ENCODE measurements around the gene LPO.

Gene LPO

GRCh38 chr17:58253082-58253481 lies 14.7 kb downstream of the LPO start:
- Histone ChIP-seq H3K36me3 (ENCODE audit: control insufficient read depth, insufficient read depth, low read length) (no peaks in the 10 kb centered on the region), H3K4me3 (ENCODE audit: low read length) (no peak overlapping the region), H3K27me3 (ENCODE audit: control insufficient read depth, insufficient read depth, low read length) (peaks cover 25% of the 10 kb centered on the region), H3K4me1 (ENCODE audit: control insufficient read depth, insufficient read depth, low read length) (peaks cover 1% of the 10 kb centered on the region; the same call in 1 of the 2 replicates), H3K9me3 (ENCODE audit: control insufficient read depth, insufficient read depth, low read length) (peaks cover 2% of the 10 kb centered on the region; the same call in 1 of the 2 replicates), H3K27ac (ENCODE audit: low read length) (no peak overlapping the region)
- no peak for DNase-seq (ENCODE audit: low read depth, low spot score)
- WGBS (ENCODE audit: insufficient coverage, insufficient read length): 97% methylated on average over 2 of the region's 3 CpGs

- Histone ChIP-seq H3K36me3 (ENCODE audit: control insufficient read depth, insufficient read depth, low read length) (no peaks in the 10 kb centered on the region), H3K9me3 (ENCODE audit: control insufficient read depth, insufficient read depth, low read length) (peaks cover 2% of the 10 kb centered on the region; the same call in 1 of the 2 replicates), H3K27me3 (ENCODE audit: control insufficient read depth, insufficient read depth, low read length) (peaks cover 14% of the 10 kb centered on the region), H3K4me1 (ENCODE audit: control insufficient read depth, insufficient read depth, low read length) (no peaks in the 10 kb centered on the region), H3K27ac (ENCODE audit: low read length) (no peak overlapping the region), H3K4me3 (ENCODE audit: low read length) (no peak overlapping the region)
- DNase-seq (ENCODE audit: low read depth, low spot score): peak; percentile 39
- no CpG with 5 or more reads among the region's 8 CpGs for WGBS (ENCODE audit: insufficient coverage, insufficient read length)
Observed at GRCh38 chr17:58254803-58255202, 16.4 kb downstream of the LPO start.

GRCh38 chr17:58262149-58262548 lies 23.8 kb downstream of the LPO start:
- WGBS (ENCODE audit: insufficient coverage, insufficient read length): no CpG with 5 or more reads among the region's 11 CpGs
- Histone ChIP-seq H3K27ac (ENCODE audit: low read length) (no peak overlapping the region), H3K4me1 (ENCODE audit: control insufficient read depth, insufficient read depth, low read length) (no peaks in the 10 kb centered on the region), H3K9me3 (ENCODE audit: control insufficient read depth, insufficient read depth, low read length) (no peaks in the 10 kb centered on the region), H3K27me3 (ENCODE audit: control insufficient read depth, insufficient read depth, low read length) (no peaks in the 10 kb centered on the region), H3K4me3 (ENCODE audit: low read length) (no peak overlapping the region), H3K36me3 (ENCODE audit: control insufficient read depth, insufficient read depth, low read length) (no peaks in the 10 kb centered on the region)
- DNase-seq (ENCODE audit: low read depth, low spot score): no peak

- no peak overlapping the region for H3K4me3 ChIP-seq (ENCODE audit: low read length)
- no peaks in the 10 kb centered on the region for H3K27me3 ChIP-seq (ENCODE audit: control insufficient read depth, insufficient read depth, low read length)
- WGBS (ENCODE audit: insufficient coverage, insufficient read length): no CpG with 5 or more reads among the region's 1 CpG
- H3K27ac ChIP-seq (ENCODE audit: low read length): no peak overlapping the region
- H3K4me1 ChIP-seq (ENCODE audit: control insufficient read depth, insufficient read depth, low read length): no peaks in the 10 kb centered on the region
- H3K36me3 ChIP-seq (ENCODE audit: control insufficient read depth, insufficient read depth, low read length): no peaks in the 10 kb centered on the region
- DNase-seq (ENCODE audit: low read depth, low spot score): no peak
- H3K9me3 ChIP-seq (ENCODE audit: control insufficient read depth, insufficient read depth, low read length): no peaks in the 10 kb centered on the region
Observed at GRCh38 chr17:58263773-58264172, 25.4 kb downstream of the LPO start.

- Histone ChIP-seq H3K27ac (ENCODE audit: low read length) (no peak overlapping the region), H3K4me1 (ENCODE audit: control insufficient read depth, insufficient read depth, low read length) (no peaks in the 10 kb centered on the region), H3K4me3 (ENCODE audit: low read length) (no peak overlapping the region), H3K36me3 (ENCODE audit: control insufficient read depth, insufficient read depth, low read length) (no peaks in the 10 kb centered on the region), H3K27me3 (ENCODE audit: control insufficient read depth, insufficient read depth, low read length) (no peaks in the 10 kb centered on the region), H3K9me3 (ENCODE audit: control insufficient read depth, insufficient read depth, low read length) (no peaks in the 10 kb centered on the region)
- no CpG with 5 or more reads among the region's 6 CpGs for WGBS (ENCODE audit: insufficient coverage, insufficient read length)
- no peak for DNase-seq (ENCODE audit: low read depth, low spot score)
Observed at GRCh38 chr17:58264407-58265103, 26.2 kb downstream of the LPO start.

GRCh38 chr17:58265271-58265670 lies 26.9 kb downstream of the LPO start:
- Histone ChIP-seq H3K4me1 (ENCODE audit: control insufficient read depth, insufficient read depth, low read length) (no peaks in the 10 kb centered on the region), H3K9me3 (ENCODE audit: control insufficient read depth, insufficient read depth, low read length) (no peaks in the 10 kb centered on the region), H3K27ac (ENCODE audit: low read length) (no peak overlapping the region), H3K4me3 (ENCODE audit: low read length) (no peak overlapping the region), H3K27me3 (ENCODE audit: control insufficient read depth, insufficient read depth, low read length) (no peaks in the 10 kb centered on the region), H3K36me3 (ENCODE audit: control insufficient read depth, insufficient read depth, low read length) (no peaks in the 10 kb centered on the region)
- no peak for DNase-seq (ENCODE audit: low read depth, low spot score)
- no CpG with 5 or more reads among the region's 4 CpGs for WGBS (ENCODE audit: insufficient coverage, insufficient read length)

GRCh38 chr17:58265902-58266875 lies 27.8 kb downstream of the LPO start:
- H3K36me3 ChIP-seq (ENCODE audit: control insufficient read depth, insufficient read depth, low read length): no peaks in the 10 kb centered on the region
- WGBS (ENCODE audit: insufficient coverage, insufficient read length): no CpG with 5 or more reads among the region's 7 CpGs
- H3K4me1 ChIP-seq (ENCODE audit: control insufficient read depth, insufficient read depth, low read length): no peaks in the 10 kb centered on the region
- no peak overlapping the region for H3K27ac ChIP-seq (ENCODE audit: low read length)
- H3K9me3 ChIP-seq (ENCODE audit: control insufficient read depth, insufficient read depth, low read length): no peaks in the 10 kb centered on the region
- H3K4me3 ChIP-seq (ENCODE audit: low read length): no peak overlapping the region
- no peaks in the 10 kb centered on the region for H3K27me3 ChIP-seq (ENCODE audit: control insufficient read depth, insufficient read depth, low read length)
- DNase-seq (ENCODE audit: low read depth, low spot score): no peak

- Histone ChIP-seq H3K4me3 (ENCODE audit: low read length) (no peak overlapping the region), H3K27me3 (ENCODE audit: control insufficient read depth, insufficient read depth, low read length) (no peaks in the 10 kb centered on the region), H3K27ac (ENCODE audit: low read length) (no peak overlapping the region), H3K36me3 (ENCODE audit: control insufficient read depth, insufficient read depth, low read length) (no peaks in the 10 kb centered on the region), H3K4me1 (ENCODE audit: control insufficient read depth, insufficient read depth, low read length) (no peaks in the 10 kb centered on the region), H3K9me3 (ENCODE audit: control insufficient read depth, insufficient read depth, low read length) (no peaks in the 10 kb centered on the region)
- WGBS (ENCODE audit: insufficient coverage, insufficient read length): no CpG with 5 or more reads among the region's 22 CpGs
- DNase-seq (ENCODE audit: low read depth, low spot score): no peak
Observed at GRCh38 chr17:58267347-58268324, 29.3 kb downstream of the LPO start.

GRCh38 chr17:58268326-58268725 lies 29.9 kb downstream of the LPO start:
- no peaks in the 10 kb centered on the region for H3K27me3 ChIP-seq (ENCODE audit: control insufficient read depth, insufficient read depth, low read length)
- no peaks in the 10 kb centered on the region for H3K9me3 ChIP-seq (ENCODE audit: control insufficient read depth, insufficient read depth, low read length)
- H3K4me3 ChIP-seq (ENCODE audit: low read length): no peak overlapping the region
- no peak overlapping the region for H3K27ac ChIP-seq (ENCODE audit: low read length)
- H3K36me3 ChIP-seq (ENCODE audit: control insufficient read depth, insufficient read depth, low read length): no peaks in the 10 kb centered on the region
- no peaks in the 10 kb centered on the region for H3K4me1 ChIP-seq (ENCODE audit: control insufficient read depth, insufficient read depth, low read length)
- DNase-seq (ENCODE audit: low read depth, low spot score): no peak
- no CpG with 5 or more reads among the region's 12 CpGs for WGBS (ENCODE audit: insufficient coverage, insufficient read length)
